AG04450 (cell line): ENCODE data around the gene PRKG2. TPM values are rescaled to one million over a fixed set of nuclear protein-coding genes. Genes with fewer than 3 reads are reported as not detected.

Source experiments
- CTCF ChIA-PET: fragments of 300-600, 350-600 bp; formaldehyde crosslinking; extraction: SDS; loops from one replicate; lab custom pipeline; 2022; ENCODE audit warnings: antibody characterized with exemption, inconsistent platforms; lab: Charles Lee
- POLR2A ChIA-PET: fragments of 350-600 bp; formaldehyde crosslinking; extraction: SDS; loops from one replicate; lab custom pipeline; 2021; ENCODE audit warnings: antibody characterized with exemption, inconsistent platforms; lab: Yijun Ruan, JAX
- DNase-seq: peaks from one replicate; pipeline ENCODE4 v3.0.0-alpha.2; 2011; ENCODE audit warnings: low read depth, low spot score
- H3K27ac ChIP-seq: one replicate; pipeline ENCODE4 v1.5.1; 2012; ENCODE audit warnings: low read depth, low read length, control low read depth
- H3K27me3 ChIP-seq: one replicate; pipeline ENCODE4 v1.6.0; 2012; ENCODE audit warnings: low read length; ENCODE audit not compliant: control insufficient read depth, insufficient read depth
- H3K4me3 ChIP-seq: 2 replicates; pipeline ENCODE4 v1.5.1; 2011; ENCODE audit warnings: mild to moderate bottlenecking, low read depth, low read length, control low read depth
- H3K9me3 ChIP-seq: 2 replicates; pipeline ENCODE4 v1.5.1; 2012; ENCODE audit warnings: low read length; ENCODE audit not compliant: control insufficient read depth, insufficient read depth
- polyA plus RNA-seq: library from polyadenylated mRNA; depleted of rRNA; stranded (reverse); fragments of >200 nt; gene quantifications from 2 replicates; pipeline ENCODE4 v1.2.3, GENCODE V29; 2011
- TF ChIP-seq, protein P1 (sequence below): IDR thresholded peaks from 2 replicates; pipeline ENCODE4 v1.5.1; 2011; ENCODE audit warnings: low read depth, low read length, control low read depth, inconsistent platforms

PRKG2 gene
- polyA plus RNA-seq, 1 experiment: 1.6 TPM

DNA sequence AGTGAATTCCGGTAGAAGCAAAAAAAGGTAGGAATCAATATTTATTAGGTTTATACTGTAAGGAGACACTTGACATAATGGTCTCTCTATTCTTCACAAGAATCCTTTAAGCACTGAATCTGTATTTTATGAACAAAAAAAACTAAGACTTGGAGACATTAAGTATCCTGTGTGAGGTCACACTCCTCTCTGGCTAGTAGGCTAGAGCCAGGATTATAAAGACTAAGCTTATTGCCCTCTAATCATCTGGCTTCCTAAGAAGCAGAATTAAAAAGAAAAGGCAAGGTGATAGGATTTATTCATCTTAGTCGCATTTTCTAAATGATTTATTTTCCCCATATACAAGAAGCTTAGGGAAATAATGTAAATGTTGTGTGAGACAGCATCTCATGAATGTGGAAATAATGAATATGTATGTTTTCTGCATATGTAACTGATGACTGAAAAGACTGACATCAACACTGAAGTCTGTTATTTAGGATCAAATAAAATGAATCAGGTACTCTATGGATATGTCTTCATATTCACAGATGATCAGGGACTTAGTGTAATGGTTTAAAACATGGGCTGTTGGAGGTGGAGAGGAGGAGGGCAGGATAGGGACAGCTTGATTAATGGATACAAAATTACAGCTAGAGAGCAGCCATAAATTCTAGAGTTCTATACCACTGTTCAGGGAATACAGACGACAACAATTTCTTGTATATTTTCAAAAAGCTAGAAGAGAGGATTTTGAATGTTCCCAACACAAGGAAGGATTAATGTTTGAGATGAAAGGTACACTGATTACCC is 30.4 kb upstream of the PRKG2 start:
- Histone ChIP-seq H3K27me3 (no peaks in the 10 kb centered on the region), H3K27ac (no peak overlapping the region), H3K9me3 (no peaks in the 10 kb centered on the region), H3K4me3 (no peak overlapping the region)
- CTCF ChIA-PET: interaction anchor here (0.6 to 1.2 kb wide), 2 partner anchors 14 to 52 kb away, joined by 3 read pairs; no protein-coding TSS in a partner anchor
- TF ChIP-seq, protein P1, sequence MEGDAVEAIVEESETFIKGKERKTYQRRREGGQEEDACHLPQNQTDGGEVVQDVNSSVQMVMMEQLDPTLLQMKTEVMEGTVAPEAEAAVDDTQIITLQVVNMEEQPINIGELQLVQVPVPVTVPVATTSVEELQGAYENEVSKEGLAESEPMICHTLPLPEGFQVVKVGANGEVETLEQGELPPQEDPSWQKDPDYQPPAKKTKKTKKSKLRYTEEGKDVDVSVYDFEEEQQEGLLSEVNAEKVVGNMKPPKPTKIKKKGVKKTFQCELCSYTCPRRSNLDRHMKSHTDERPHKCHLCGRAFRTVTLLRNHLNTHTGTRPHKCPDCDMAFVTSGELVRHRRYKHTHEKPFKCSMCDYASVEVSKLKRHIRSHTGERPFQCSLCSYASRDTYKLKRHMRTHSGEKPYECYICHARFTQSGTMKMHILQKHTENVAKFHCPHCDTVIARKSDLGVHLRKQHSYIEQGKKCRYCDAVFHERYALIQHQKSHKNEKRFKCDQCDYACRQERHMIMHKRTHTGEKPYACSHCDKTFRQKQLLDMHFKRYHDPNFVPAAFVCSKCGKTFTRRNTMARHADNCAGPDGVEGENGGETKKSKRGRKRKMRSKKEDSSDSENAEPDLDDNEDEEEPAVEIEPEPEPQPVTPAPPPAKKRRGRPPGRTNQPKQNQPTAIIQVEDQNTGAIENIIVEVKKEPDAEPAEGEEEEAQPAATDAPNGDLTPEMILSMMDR: no peak
- DNase-seq: no peak
- POLR2A ChIA-PET: no interaction called here

DNA sequence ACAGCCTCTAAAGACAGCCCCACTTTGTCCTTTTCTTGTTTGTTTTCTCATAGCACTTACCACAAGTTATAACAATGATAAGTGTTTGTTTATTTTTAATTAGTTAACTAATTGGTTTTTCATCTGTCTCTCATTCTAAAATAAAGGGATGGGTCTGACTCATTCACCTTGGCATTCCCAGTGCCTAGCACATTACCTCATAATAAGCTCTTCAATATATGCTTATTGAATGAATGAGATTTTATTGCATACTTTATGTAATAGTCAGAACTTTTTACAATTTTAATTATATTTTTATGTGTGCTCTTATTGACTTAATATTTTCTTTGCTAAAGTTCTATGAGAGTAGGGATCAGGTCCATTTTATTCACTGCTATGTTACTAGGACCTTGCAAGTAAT is 22.8 kb upstream of the PRKG2 start:
- no peak for DNase-seq
- TF ChIP-seq, protein P1: no peak

DNA sequence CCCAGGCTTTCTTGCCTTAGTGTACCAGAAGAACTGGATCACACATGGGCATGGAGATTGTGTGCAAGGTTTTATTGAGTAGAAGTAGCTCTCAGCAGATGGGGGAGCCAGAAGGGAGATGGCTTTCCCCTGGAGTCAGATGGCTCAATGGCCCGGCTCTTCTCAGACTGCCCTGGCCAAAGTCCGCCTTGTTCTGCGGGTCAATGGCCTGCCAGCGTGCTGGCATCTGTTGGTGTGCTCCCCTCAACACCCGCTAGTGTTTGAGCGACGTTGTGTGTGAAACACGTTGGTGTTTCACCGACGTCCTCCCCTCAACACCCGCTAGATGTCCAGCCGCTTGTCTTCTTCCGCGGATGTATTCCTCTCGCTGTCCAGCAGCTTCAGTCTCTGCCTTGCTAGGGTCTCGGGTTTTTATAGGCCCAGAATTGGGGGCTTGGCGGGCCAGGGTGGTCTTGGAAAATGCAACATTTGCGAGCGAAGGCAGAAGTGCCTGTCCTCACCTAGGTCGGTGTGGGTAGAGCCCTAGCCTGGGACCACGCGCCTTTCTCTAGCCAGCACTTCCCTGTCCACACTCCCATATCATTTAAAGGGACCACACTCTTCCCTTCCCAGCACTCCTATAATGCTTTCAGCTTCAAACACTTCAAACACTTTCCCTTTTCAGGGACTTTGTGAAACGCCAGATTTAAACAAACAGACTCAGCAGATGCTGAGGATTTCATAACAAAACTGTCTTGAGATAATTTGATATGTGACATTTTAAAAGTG is 21.1 kb upstream of the PRKG2 start:
- Histone ChIP-seq H3K27me3 (no peaks in the 10 kb centered on the region), H3K27ac (no peak overlapping the region), H3K4me3 (no peak overlapping the region), H3K9me3 (peaks cover 8% of the 10 kb centered on the region)
- CTCF ChIA-PET: no interaction called here
- POLR2A ChIA-PET: no interaction called here
- DNase-seq: no peak
- TF ChIP-seq, protein P1: no peak

More for the DNA sequence above, 22.8 kb upstream of the PRKG2 start:
- Histone ChIP-seq H3K27ac (no peak overlapping the region), H3K27me3 (no peaks in the 10 kb centered on the region), H3K4me3 (no peak overlapping the region), H3K9me3 (peaks cover 3% of the 10 kb centered on the region; the same call in 1 of the 2 replicates)
- POLR2A ChIA-PET: interaction anchor here (0.7 kb wide), 1 partner anchor 45 kb away, joined by 3 read pairs; no protein-coding TSS in a partner anchor
- CTCF ChIA-PET: no interaction called here

DNA sequence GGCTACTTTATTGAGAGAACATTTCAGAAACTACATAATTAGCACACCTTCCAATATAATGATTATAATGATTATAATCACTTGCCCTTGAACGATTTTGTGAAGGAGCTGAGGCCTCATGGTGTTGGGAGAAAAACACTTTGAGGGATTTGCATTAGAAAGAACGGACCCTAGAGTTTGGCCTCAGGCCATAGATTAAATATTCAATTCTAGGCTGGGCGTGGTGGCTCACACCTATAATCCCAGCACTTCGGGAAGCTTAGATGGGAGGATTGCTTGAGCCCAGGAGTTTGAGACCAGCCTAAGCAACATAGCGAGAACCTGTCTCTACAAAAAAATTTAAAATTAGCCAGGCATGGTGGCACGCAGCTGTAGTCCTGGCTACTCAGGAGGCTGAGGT is 12.9 kb upstream of the PRKG2 start:
- H3K9me3 ChIP-seq: peaks cover 7% of the 10 kb centered on the region
- ChIA-PET CTCF (interaction anchor here (2.3 kb wide), 1 partner anchor 157 kb away, joined by 5 read pairs; no protein-coding TSS in a partner anchor), POLR2A (no interaction called here)
- TF ChIP-seq, protein P1: no peak
- H3K4me3 ChIP-seq: no peak overlapping the region
- no peaks in the 10 kb centered on the region for H3K27me3 ChIP-seq
- no peak for DNase-seq
- no peak overlapping the region for H3K27ac ChIP-seq
